HepG2 (cell line): ENCODE measurements around the gene MMP8. TPM values are rescaled to one million over a fixed set of nuclear protein-coding genes. Genes with fewer than 3 reads are reported as not detected.

Experiments
- ATAC-seq: fragments of 200-7000 bp; cut with Tn5 transposase; 3 replicates; pipeline ENCODE4 v1.9.1; 2020; ENCODE audit warnings: mild to moderate bottlenecking, moderate library complexity
- BruUV-seq: library from RNA; stranded (reverse); fragments of 400-500 nt; replicated peaks from 2 replicates; lab custom pipeline; 2021; lab: Mats Ljungman, UMichigan
- CTCF ChIA-PET: fragments of 300-600 bp; formaldehyde crosslinking; extraction: SDS; loops from one replicate; lab custom pipeline; 2021; ENCODE audit warnings: low total read pairs, inconsistent platforms, low intra/inter-chr PET ratio; lab: Yijun Ruan, JAX
- POLR2A ChIA-PET: fragments of 350-600 bp; sonication (Branson Sonifier 250); formaldehyde crosslinking; loops from one replicate; lab custom pipeline; 2020; ENCODE audit warnings: antibody characterized with exemption, inconsistent platforms; lab: Yijun Ruan, JAX
- DNase-seq: peaks from one replicate; pipeline ENCODE4 v3.0.0-alpha.2; 2015; ENCODE audit warnings: low spot score
- FAIRE-seq: peaks from 3 replicates; lab custom pipeline; 2011; peaks lifted over from hg19 to GRCh38; lab: Jason Lieb, UNC
- H2AFZ ChIP-seq: one replicate; pipeline ENCODE4 v1.6.1; 2011; ENCODE audit warnings: low read length, inconsistent platforms
- H3K27ac ChIP-seq: fragments of 300-600 bp; 3 replicates; pipeline ENCODE4 v1.8.0; 2011; ENCODE audit warnings: mixed run types, mild to moderate bottlenecking, mixed read lengths, low read length, inconsistent platforms; ENCODE audit not compliant: insufficient read depth; ENCODE audit errors: extremely low read length
- H3K27me3 ChIP-seq, 2 experiments: fragments of 200-600 bp in 1 of 2; 2 replicates in 1 of 2; 3 replicates in 1 of 2; pipeline versions ENCODE4 v1.6.0 to v1.8.0; 2011; ENCODE audit warnings: low read length in 2 of 2, mild to moderate bottlenecking in 2 of 2, moderate library complexity in 2 of 2, inconsistent platforms in 1 of 2; ENCODE audit not compliant: insufficient read depth in 2 of 2, control insufficient read depth in 1 of 2
- H3K36me3 ChIP-seq, 2 experiments: fragments of 200-600 bp in 1 of 2; replicated peaks in 1 of 2; 2 replicates in 1 of 2; 3 replicates in 1 of 2; pipeline versions ENCODE4 v1.5.1 to v1.8.0; 2011; ENCODE audit warnings: low read length in 2 of 2, inconsistent platforms in 1 of 2; ENCODE audit not compliant: insufficient read depth in 2 of 2, control insufficient read depth in 1 of 2
- H3K4me1 ChIP-seq: 2 replicates; pipeline ENCODE4 v1.5.1; 2012; ENCODE audit warnings: low read length, inconsistent platforms; ENCODE audit not compliant: insufficient read depth
- H3K4me2 ChIP-seq: 2 replicates; pipeline ENCODE4 v1.6.0; 2011; ENCODE audit warnings: low read depth, low read length, inconsistent platforms
- H3K4me3 ChIP-seq, 3 experiments: fragments of 200-600 bp in 1 of 3; sonication (generic), shearing (Covaris generic) in 1 of 3; replicated peaks in 1 of 3; 2 replicates each; pipeline ENCODE4 v1.5.1; 2011 to 2016; ENCODE audit warnings: low read length in 3 of 3, inconsistent platforms in 2 of 3, low read depth in 2 of 3, mild to moderate bottlenecking in 2 of 3, control low read depth in 1 of 3, mixed read lengths in 1 of 3; ENCODE audit not compliant: insufficient read depth in 1 of 3
- H3K79me2 ChIP-seq: one replicate; pipeline ENCODE4 v1.6.1; 2011; ENCODE audit warnings: low read length, inconsistent platforms; ENCODE audit not compliant: insufficient read depth
- H3K9ac ChIP-seq: 2 replicates; pipeline ENCODE4 v1.6.0; 2011; ENCODE audit warnings: mild to moderate bottlenecking, low read depth, low read length, inconsistent platforms; ENCODE audit not compliant: insufficient read depth
- H3K9me3 ChIP-seq: 2 replicates; pipeline ENCODE4 v1.5.1; 2012; ENCODE audit warnings: mild to moderate bottlenecking, low read length
- H4K20me1 ChIP-seq: 2 replicates; pipeline ENCODE4 v1.6.0; 2011; ENCODE audit warnings: inconsistent platforms, mild to moderate bottlenecking, low read length, moderate library complexity; ENCODE audit not compliant: insufficient read depth
- CSRNP1 ChIP-seq: sonication (generic); formaldehyde crosslinking; IDR thresholded peaks from 2 replicates; pipeline ENCODE4 v1.8.1; 2023; ENCODE audit warnings: mild to moderate bottlenecking, missing genetic modification reagents
- CTCF ChIP-seq: sonication (generic); formaldehyde crosslinking; IDR thresholded peaks from 2 replicates; pipeline ENCODE4 v1.5.0; 2020; ENCODE audit warnings: mild to moderate bottlenecking, missing genetic modification reagents, moderate library complexity
- GPBP1L1 ChIP-seq: sonication (generic); formaldehyde crosslinking; IDR thresholded peaks from 2 replicates; pipeline ENCODE4 v1.5.0; 2020; ENCODE audit warnings: mild to moderate bottlenecking, missing genetic modification reagents
- RFX1 ChIP-seq: fragments of 450-650 bp; IDR thresholded peaks from 2 replicates; pipeline ENCODE4 v1.6.1; 2017
- SALL2 ChIP-seq: sonication (generic); formaldehyde crosslinking; IDR thresholded peaks from 2 replicates; pipeline ENCODE4 v1.8.1; 2023; ENCODE audit warnings: mild to moderate bottlenecking, missing genetic modification reagents, inconsistent platforms
- ZNF766 ChIP-seq: sonication (generic); formaldehyde crosslinking; IDR thresholded peaks from 2 replicates; pipeline ENCODE4 v1.5.0; 2020; ENCODE audit warnings: missing genetic modification reagents, borderline replicate concordance
- ZSCAN29 ChIP-seq: sonication (generic); formaldehyde crosslinking; conservative IDR thresholded peaks from 2 replicates; pipeline ENCODE4 v1.4.0; 2020; ENCODE audit warnings: mild to moderate bottlenecking, missing genetic modification reagents
- WGBS: methylation state at CpG from one replicate; pipeline ENCODE4 v1.1.6; 2017; ENCODE audit warnings: low lambda C conversion rate; 5-methylcytosine and 5-hydroxymethylcytosine counted together
- in situ Hi-C: cut with HindIII; loops from 2 replicates; pipeline ENCODE4 v1.10.0; 2017; ENCODE audit warnings: low pct_unique_long_range_greater_than_20kb; ENCODE audit not compliant: extremely low pct_ligation_motif_present
- intact Hi-C: fragments of 100-400 bp; cut with micrococcal nuclease; formaldehyde crosslinking; loops from one replicate; pipeline ENCODE4 v1.10.0; 2022; ENCODE audit not compliant: unreplicated experiment
- polyA plus RNA-seq, 8 experiments: library from polyadenylated mRNA; depleted of rRNA in 3 of 8; stranded (reverse) in 7 of 8; unstranded in 1 of 8; fragments of >200 nt; fragmentation: Illumina TruSeq in 4 of 8; extraction: Trizol in 4 of 8; gene quantifications; 2 replicates each; pipeline versions ENCODE4 v1.2.1 to v1.2.3, GENCODE V29; 2011 to 2016; ENCODE audit warnings: low read depth in 4 of 8, missing spikeins in 1 of 8, mixed read lengths in 1 of 8; ENCODE audit not compliant: insufficient read depth in 1 of 8
- total RNA-seq, 5 experiments: library from RNA; depleted of rRNA; stranded (reverse); fragments of >200 nt; fragmentation: Illumina TruSeq; extraction: Trizol; gene quantifications; 2 replicates each; pipeline ENCODE4 v1.2.3, GENCODE V29; 2016; ENCODE audit warnings: low read depth in 1 of 5

Gene MMP8
- total and polyA plus RNA-seq, 2 of the 13 experiments (the other 11 are each of a cell fraction or from before 2014, with no cell fraction given) = not detected

GRCh38 chr11:102685338-102685737 lies 39.4 kb downstream of the MMP8 start (continued):
- no peak for TF ChIP-seq CSRNP1 (CRISPR knock-in tag)
- TF ChIP-seq RFX1 = no peak
- TF ChIP-seq GPBP1L1 (CRISPR knock-in tag) = no peak
- no peak for TF ChIP-seq SALL2 (CRISPR knock-in tag)
- no peak for TF ChIP-seq ZNF766

GRCh38 chr11:102683277-102683676 lies 41.5 kb downstream of the MMP8 start:
- Histone ChIP-seq H4K20me1 (no peaks in the 10 kb centered on the region), H3K4me2 (no peak overlapping the region), H3K27me3 (no peaks in the 10 kb centered on the region), H3K79me2 (no peaks in the 10 kb centered on the region), H3K9me3 (no peaks in the 10 kb centered on the region), H3K27ac (no peak overlapping the region), H3K4me3 (no peak overlapping the region), H3K36me3 (no peaks in the 10 kb centered on the region), H3K9ac (no peak overlapping the region), H2AFZ (no peak overlapping the region), H3K4me1 (no peaks in the 10 kb centered on the region)
- BruUV-seq = no TSS peak
- intact Hi-C loops = no loop called here
- in situ Hi-C loops = no loop called here
- DNase-seq (no peak), ATAC-seq (no peak), FAIRE-seq (no peak)
- ChIA-PET POLR2A (no interaction called here), CTCF (no interaction called here)
- TF ChIP-seq CTCF (CRISPR knock-in tag) (peak; percentile 31), ZSCAN29 (CRISPR knock-in tag) (no peak)
- WGBS = 23% methylated on average over 4 of the region's 4 CpGs
